Gastroesophageal sphincter (tissue), 4 donors: ENCODE results near the gene C7. TPM values are rescaled to one million over a fixed set of nuclear protein-coding genes. Genes with fewer than 3 reads are reported as not detected.

Source experiments
- ATAC-seq: fragments of 150-250 bp; one replicate; pipeline ENCODE4 v1.9.1; 2016; ENCODE audit warnings: mild to moderate bottlenecking, moderate library complexity
- H3K27ac ChIP-seq, 4 donors: fragments of 200-600 bp; sonication (generic) in 3 of 4; 1 replicate in 3 of 4; 2 replicates in 1 of 4; pipeline ENCODE4 v1.5.1; 2016 to 2019
- H3K27me3 ChIP-seq: fragments of 200-600 bp; sonication (generic); one replicate; pipeline ENCODE4 v1.5.1; 2019
- H3K36me3 ChIP-seq, 2 donors: fragments of 200-600 bp; sonication (generic); one replicate each; pipeline ENCODE4 v1.5.1; 2019; ENCODE audit warnings: control low read depth in 1 of 2
- H3K4me1 ChIP-seq, 3 donors: fragments of 200-600 bp; sonication (generic); 1 replicate in 2 of 3; 2 replicates in 1 of 3; pipeline ENCODE4 v1.5.1; 2016 to 2019; ENCODE audit warnings: control low read depth in 2 of 3
- H3K4me3 ChIP-seq, 2 donors: fragments of 200-600 bp; sonication (generic); one replicate each; pipeline ENCODE4 v1.5.1; 2019; ENCODE audit warnings: mild to moderate bottlenecking in 1 of 2, moderate library complexity in 1 of 2
- H3K9me3 ChIP-seq, 3 donors: fragments of 200-600 bp; sonication (generic); one replicate each; pipeline ENCODE4 v1.5.1; 2017 to 2019; ENCODE audit warnings: control low read depth in 2 of 3
- CTCF ChIP-seq, 4 experiments: fragments of 200-600 bp in 2 of 4; fragments of 450-650 bp in 2 of 4; sonication (generic) in 1 of 4; IDR thresholded peaks; one replicate each; pipeline ENCODE4 v1.5.1; 2017 to 2019; ENCODE audit warnings: antibody characterized with exemption in 4 of 4, mild to moderate bottlenecking in 2 of 4, moderate library complexity in 2 of 4
- EP300 ChIP-seq: sonication (generic); formaldehyde crosslinking; IDR thresholded peaks from one replicate; pipeline ENCODE4 v1.6.1; 2017; ENCODE audit warnings: antibody characterized with exemption, mild to moderate bottlenecking
- POLR2A ChIP-seq, 2 donors: fragments of 450-650 bp; IDR thresholded peaks; one replicate each; pipeline ENCODE4 v1.6.1; 2017; ENCODE audit warnings: antibody characterized with exemption in 2 of 2, mild to moderate bottlenecking in 2 of 2, moderate library complexity in 1 of 2
- POLR2AphosphoS5 ChIP-seq: sonication (generic); formaldehyde crosslinking; IDR thresholded peaks from one replicate; pipeline ENCODE4 v1.6.1; 2017; ENCODE audit warnings: antibody characterized with exemption
- WGBS, 2 donors: methylation state at CpG; one replicate each; pipeline ENCODE4 v1.1.5; 2018; ENCODE audit warnings: low coverage in 1 of 2; 5-methylcytosine and 5-hydroxymethylcytosine counted together
- total RNA-seq, 4 donors: library from RNA; depleted of rRNA; stranded (reverse); fragments of >200 nt; gene quantifications; one replicate each; pipeline ENCODE4 v1.1.0, GENCODE V29; 2016

The C7 gene
- total RNA-seq, 4 donors from 2014 or later, result 396 to 929 (median 694) TPM

- H3K27me3 ChIP-seq, result no peaks in the 10 kb centered on the region
- no peak overlapping the region for H3K27ac ChIP-seq
- TF ChIP-seq POLR2AphosphoS5 (no peak), EP300 (no peak), POLR2A (IDR thresholded peaks at IDR 0.05) (no peak), CTCF (IDR thresholded peaks at IDR 0.05) (no peak)
- WGBS, 2 donors, result 80 to 89% methylated on average over 1 of the region's 1 CpG
- H3K9me3 ChIP-seq, result no peaks in the 10 kb centered on the region
- no peaks in the 10 kb centered on the region for H3K36me3 ChIP-seq
- H3K4me1 ChIP-seq, result peaks cover 0 to 15% (median 0%) of the 10 kb centered on the region in 3 donors
- H3K4me3 ChIP-seq, result no peak overlapping the region
- ATAC-seq, result no peak
Observed at GRCh38 chr5:40906351-40906751, 2.9 kb upstream of the C7 start.

DNA sequence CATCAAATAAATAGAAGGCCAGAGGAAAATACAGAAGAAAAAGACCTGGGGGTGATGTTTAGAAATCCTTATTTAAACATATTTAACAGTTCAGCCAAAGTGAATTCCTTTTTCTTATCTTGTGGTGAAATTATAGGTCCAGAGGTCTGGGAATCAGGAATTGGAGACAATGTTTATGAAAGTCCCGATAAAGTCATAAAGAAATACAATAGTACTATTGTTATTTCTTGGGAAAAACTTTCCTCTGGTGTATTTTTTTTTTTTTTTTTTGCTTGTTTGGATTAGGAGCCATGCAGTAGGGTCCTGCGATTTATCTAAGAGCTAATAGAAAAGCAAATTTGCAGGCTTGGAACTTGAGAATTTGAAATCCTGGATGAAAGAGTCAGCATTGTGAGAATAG is 426 bp downstream of the C7 start:
- Histone ChIP-seq H3K36me3 (no peaks in the 10 kb centered on the region), H3K27ac (peak overlapping the region in 2 of 4 donors; percentile 15 to 29), H3K4me3 (peak overlapping the region; percentile 22 to 39), H3K4me1 (peaks cover 0 to 7% (median 0%) of the 10 kb centered on the region in 3 donors), H3K9me3 (no peaks in the 10 kb centered on the region), H3K27me3 (no peaks in the 10 kb centered on the region)
- ATAC-seq, result no peak
- no peak for TF ChIP-seq CTCF (IDR thresholded peaks at IDR 0.05)
- no peak for TF ChIP-seq POLR2A (IDR thresholded peaks at IDR 0.05)
- no peak for TF ChIP-seq EP300
- TF ChIP-seq POLR2AphosphoS5, result no peak
- WGBS, 2 donors, result 17 to 34% methylated on average over 1 to 2 of the region's 2 CpGs

GRCh38 chr5:40911266-40911665 is 2.0 kb downstream of the C7 start:
- TF ChIP-seq POLR2AphosphoS5 (no peak), CTCF (IDR thresholded peaks at IDR 0.05) (no peak), EP300 (no peak), POLR2A (IDR thresholded peaks at IDR 0.05) (no peak)
- WGBS, 2 donors, result 33 to 60% methylated on average over 1 to 2 of the region's 4 CpGs
- H3K9me3 ChIP-seq, result no peaks in the 10 kb centered on the region
- peak overlapping the region; percentile 31 to 39 for H3K4me3 ChIP-seq
- H3K27ac ChIP-seq, result no peak overlapping the region
- no peak for ATAC-seq
- H3K4me1 ChIP-seq, result no peaks in the 10 kb centered on the region
- H3K27me3 ChIP-seq, result no peaks in the 10 kb centered on the region
- H3K36me3 ChIP-seq, result no peaks in the 10 kb centered on the region

- H3K27ac ChIP-seq, result no peak overlapping the region
- H3K9me3 ChIP-seq, result no peaks in the 10 kb centered on the region
- no peaks in the 10 kb centered on the region for H3K36me3 ChIP-seq
- TF ChIP-seq CTCF (IDR thresholded peaks at IDR 0.05) (no peak), POLR2A (IDR thresholded peaks at IDR 0.05) (no peak), POLR2AphosphoS5 (no peak)
- peak overlapping the region in 1 of 2 donors; percentile 22 for H3K4me3 ChIP-seq
- no peaks in the 10 kb centered on the region for H3K27me3 ChIP-seq
- 43 to 68% methylated on average over 6 to 7 of the region's 7 CpGs for WGBS, 2 donors
- H3K4me1 ChIP-seq, result no peaks in the 10 kb centered on the region
- peak; percentile 22 for ATAC-seq
Observed at GRCh38 chr5:40914835-40915234, 5.5 kb downstream of the C7 start.

GRCh38 chr5:40915341-40915926 is 6.1 kb downstream of the C7 start:
- Histone ChIP-seq H3K4me3 (peak overlapping the region in 1 of 2 donors; percentile 22), H3K27ac (no peak overlapping the region), H3K27me3 (no peaks in the 10 kb centered on the region), H3K4me1 (no peaks in the 10 kb centered on the region), H3K36me3 (no peaks in the 10 kb centered on the region), H3K9me3 (peaks cover 0 to 4% (median 0%) of the 10 kb centered on the region in 3 donors)
- 35 to 40% methylated on average over 3 of the region's 3 CpGs for WGBS, 2 donors
- TF ChIP-seq POLR2AphosphoS5 (no peak), CTCF (IDR thresholded peaks at IDR 0.05) (no peak), POLR2A (IDR thresholded peaks at IDR 0.05) (no peak), EP300 (no peak)
- ATAC-seq, result no peak
